ENCODE results near the gene COMMD3.
"Not testable (repeated sequence)": the region's sequence is repeated elsewhere in the genome, so short reads cannot be mapped to it uniquely, and the experiment has no call there.

The COMMD3 gene

DNA sequence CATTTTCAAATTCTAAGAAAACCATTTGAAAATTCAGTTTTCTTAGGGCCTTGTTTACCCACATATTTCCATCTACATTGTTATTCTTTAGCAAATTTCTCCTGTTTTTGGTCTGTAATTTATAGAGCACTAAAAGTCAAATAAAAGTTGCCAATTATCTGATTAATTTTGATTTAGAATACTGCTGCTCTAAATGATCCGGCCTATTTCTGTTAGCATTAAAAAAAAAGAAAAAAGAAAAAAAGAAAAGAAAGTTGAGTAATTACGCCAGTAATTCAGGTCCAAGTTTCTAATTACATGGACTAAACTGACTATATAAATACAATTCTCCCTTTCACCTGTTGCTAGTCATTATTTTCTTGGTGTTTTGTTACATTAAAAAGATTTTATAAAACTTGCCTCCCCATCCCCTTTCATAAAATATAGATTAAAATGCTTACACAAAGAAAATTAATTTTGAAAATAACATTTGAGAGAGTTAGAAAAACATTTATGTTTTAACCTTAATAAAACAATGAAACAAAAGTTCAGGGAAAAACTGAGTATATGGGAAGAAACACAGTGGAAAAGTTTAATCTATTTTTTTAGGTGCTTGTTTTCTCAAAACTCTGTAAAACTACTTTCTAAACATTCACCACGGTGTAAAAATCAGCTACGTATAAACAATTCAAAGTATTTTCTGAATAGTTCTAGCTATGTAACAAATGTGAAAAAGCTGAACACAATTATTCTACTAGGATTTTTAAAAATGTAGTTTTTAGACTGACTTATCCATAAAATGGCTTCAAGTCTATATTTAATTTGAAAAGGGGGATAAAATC is 6.8 kb upstream of the COMMD3 start:
- DNase-seq = no peak
- Histone ChIP-seq H3K27me3 (no peaks in the 10 kb centered on the region), H3K4me3 (ENCODE audit: low read depth, low read length) (no peak overlapping the region), H3K4me1 (no peaks in the 10 kb centered on the region), H3K36me3 (no peaks in the 10 kb centered on the region), H3K9me3 (no peaks in the 10 kb centered on the region)
- TF ChIP-seq, protein P1, sequence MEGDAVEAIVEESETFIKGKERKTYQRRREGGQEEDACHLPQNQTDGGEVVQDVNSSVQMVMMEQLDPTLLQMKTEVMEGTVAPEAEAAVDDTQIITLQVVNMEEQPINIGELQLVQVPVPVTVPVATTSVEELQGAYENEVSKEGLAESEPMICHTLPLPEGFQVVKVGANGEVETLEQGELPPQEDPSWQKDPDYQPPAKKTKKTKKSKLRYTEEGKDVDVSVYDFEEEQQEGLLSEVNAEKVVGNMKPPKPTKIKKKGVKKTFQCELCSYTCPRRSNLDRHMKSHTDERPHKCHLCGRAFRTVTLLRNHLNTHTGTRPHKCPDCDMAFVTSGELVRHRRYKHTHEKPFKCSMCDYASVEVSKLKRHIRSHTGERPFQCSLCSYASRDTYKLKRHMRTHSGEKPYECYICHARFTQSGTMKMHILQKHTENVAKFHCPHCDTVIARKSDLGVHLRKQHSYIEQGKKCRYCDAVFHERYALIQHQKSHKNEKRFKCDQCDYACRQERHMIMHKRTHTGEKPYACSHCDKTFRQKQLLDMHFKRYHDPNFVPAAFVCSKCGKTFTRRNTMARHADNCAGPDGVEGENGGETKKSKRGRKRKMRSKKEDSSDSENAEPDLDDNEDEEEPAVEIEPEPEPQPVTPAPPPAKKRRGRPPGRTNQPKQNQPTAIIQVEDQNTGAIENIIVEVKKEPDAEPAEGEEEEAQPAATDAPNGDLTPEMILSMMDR (IDR thresholded peaks at IDR 0.05; ENCODE audit: low read depth, low read length) = no peak

DNA sequence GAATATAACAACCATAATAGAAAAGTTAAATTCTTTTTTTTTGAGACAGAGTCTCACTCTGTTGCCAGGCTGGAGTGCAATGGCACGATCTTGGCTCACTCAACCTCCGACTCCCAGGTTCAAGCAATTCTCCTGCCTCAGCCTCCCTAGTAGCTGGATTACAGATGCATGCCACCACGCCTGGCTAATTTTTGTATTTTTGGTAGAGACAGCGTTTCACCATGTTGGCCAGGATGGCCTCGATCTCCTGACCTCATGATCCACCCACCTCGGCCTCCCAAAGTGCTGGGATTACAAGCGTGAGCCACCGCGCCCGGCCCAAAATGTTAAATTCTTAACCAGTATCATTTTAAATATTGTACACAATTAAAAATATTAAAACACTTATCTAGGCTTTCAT is 6.2 kb upstream of the COMMD3 start:
- not testable (repeated sequence) for H3K4me1 ChIP-seq; H3K9me3 ChIP-seq; H3K4me3 ChIP-seq (ENCODE audit: low read depth, low read length); H3K36me3 ChIP-seq; H3K27me3 ChIP-seq; DNase-seq

DNA sequence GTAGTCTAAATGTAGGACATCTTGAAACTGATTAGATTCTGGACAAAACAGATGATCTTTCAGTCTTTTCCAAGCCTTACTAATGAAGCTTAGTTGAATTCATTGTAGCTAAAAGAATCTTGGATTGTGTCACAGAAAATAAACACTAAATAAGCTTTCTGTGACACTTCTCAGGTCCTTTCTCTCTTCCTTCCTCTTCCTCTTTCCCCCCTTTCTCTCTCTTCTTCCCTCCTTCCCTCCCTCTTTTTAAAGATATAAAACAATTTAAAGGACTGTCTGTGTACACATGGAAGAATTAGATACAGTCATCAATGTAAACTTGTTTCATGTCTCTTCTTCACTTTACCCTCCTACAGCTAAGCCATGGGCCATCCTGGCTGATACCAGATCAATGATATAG is 5.3 kb upstream of the COMMD3 start:
- Histone ChIP-seq H3K4me3 (ENCODE audit: low read depth, low read length) (no peak overlapping the region), H3K9me3 (no peaks in the 10 kb centered on the region), H3K27me3 (no peaks in the 10 kb centered on the region), H3K4me1 (no peaks in the 10 kb centered on the region), H3K36me3 (no peaks in the 10 kb centered on the region)
- TF ChIP-seq, protein P1 (IDR thresholded peaks at IDR 0.05; ENCODE audit: low read depth, low read length) = no peak
- DNase-seq = no peak

- Histone ChIP-seq H3K27me3 (no peaks in the 10 kb centered on the region), H3K4me1 (no peaks in the 10 kb centered on the region), H3K4me3 (ENCODE audit: low read depth, low read length) (no peak overlapping the region), H3K36me3 (no peaks in the 10 kb centered on the region), H3K9me3 (no peaks in the 10 kb centered on the region)
- no peak for DNase-seq
- TF ChIP-seq, protein P1 (IDR thresholded peaks at IDR 0.05; ENCODE audit: low read depth, low read length) = no peak
Observed at GRCh38 chr10:22314852-22315251, 1.3 kb upstream of the COMMD3 start.

GRCh38 chr10:22315455-22316285 is 518 bp upstream of the COMMD3 start:
- Histone ChIP-seq H3K27me3 (no peaks in the 10 kb centered on the region), H3K36me3 (no peaks in the 10 kb centered on the region), H3K4me1 (no peaks in the 10 kb centered on the region), H3K4me3 (ENCODE audit: low read depth, low read length) (peak overlapping the region; percentile 94), H3K9me3 (no peaks in the 10 kb centered on the region)
- DNase-seq = no peak
- TF ChIP-seq, protein P1 (IDR thresholded peaks at IDR 0.05; ENCODE audit: low read depth, low read length) = no peak

GRCh38 chr10:22317076-22317370 is 835 bp downstream of the COMMD3 start:
- H3K4me1 ChIP-seq = no peaks in the 10 kb centered on the region
- peak overlapping the region; percentile 94 for H3K4me3 ChIP-seq (ENCODE audit: low read depth, low read length)
- DNase-seq = no peak
- TF ChIP-seq, protein P1 (IDR thresholded peaks at IDR 0.05; ENCODE audit: low read depth, low read length) = no peak
- peaks cover 2% of the 10 kb centered on the region for H3K27me3 ChIP-seq
- no peaks in the 10 kb centered on the region for H3K9me3 ChIP-seq
- H3K36me3 ChIP-seq = no peaks in the 10 kb centered on the region

Data from BE2C (cell line).